Activated CD8-positive, alpha-beta T cell treated with anti-CD3 and anti-CD28 coated beads for 36 hours (primary cell): ENCODE results near the gene FAT2. TPM values are rescaled to one million over a fixed set of nuclear protein-coding genes. Genes with fewer than 3 reads are reported as not detected.

ENCODE experiments used
- ATAC-seq: fragments of 200-7000 bp; cut with Tn5 transposase; one replicate; pipeline ENCODE4 v1.10.0; 2021; ENCODE audit warnings: mild to moderate bottlenecking, moderate library complexity
- CTCF ChIA-PET: fragments of 350-600 bp; sonication (Branson Sonifier 250); formaldehyde crosslinking; loops from one replicate; lab custom pipeline; 2021; ENCODE audit warnings: antibody characterized with exemption; lab: Charles Lee
- POLR2A ChIA-PET: fragments of 350-600 bp; sonication (Branson Sonifier 250); formaldehyde crosslinking; loops from one replicate; lab custom pipeline; 2021; ENCODE audit warnings: antibody characterized with exemption; lab: Charles Lee
- DNase-seq: peaks from one replicate; pipeline ENCODE4 v3.0.0-alpha.2; 2020
- H3K27ac Mint-ChIP-seq: one replicate; pipeline ENCODE4 v1.8.0; 2021; ENCODE audit warnings: mild to moderate bottlenecking, mixed read lengths
- H3K27me3 Mint-ChIP-seq: one replicate; pipeline ENCODE4 v1.8.0; 2021; ENCODE audit warnings: mixed read lengths
- H3K36me3 Mint-ChIP-seq: one replicate; pipeline ENCODE4 v1.8.0; 2021; ENCODE audit warnings: low read depth, mixed read lengths
- H3K4me1 Mint-ChIP-seq: one replicate; pipeline ENCODE4 v1.8.0; 2021; ENCODE audit warnings: low read depth, mixed read lengths
- H3K4me3 Mint-ChIP-seq: one replicate; pipeline ENCODE4 v1.8.0; 2021; ENCODE audit warnings: mild to moderate bottlenecking, moderate library complexity, mixed read lengths
- H3K9me3 Mint-ChIP-seq: one replicate; pipeline ENCODE4 v1.8.0; 2021; ENCODE audit warnings: mixed read lengths
- intact Hi-C: fragments of 100-400 bp; cut with micrococcal nuclease; formaldehyde crosslinking; loops from one replicate; pipeline ENCODE4 v1.10.0; 2022
- total RNA-seq, 2 experiments: library from RNA; stranded (reverse); gene quantifications; one replicate each; pipeline ENCODE4 v1.2.3, GENCODE V29; 2021
- TF ChIP-seq, protein P1 (sequence below): fragments of 200-600 bp; IDR thresholded peaks from one replicate; pipeline ENCODE4 v1.8.0; 2022; ENCODE audit warnings: antibody characterized with exemption, mild to moderate bottlenecking

Gene FAT2
- total RNA-seq, 2 experiments from 2014 or later, result not detected

DNA sequence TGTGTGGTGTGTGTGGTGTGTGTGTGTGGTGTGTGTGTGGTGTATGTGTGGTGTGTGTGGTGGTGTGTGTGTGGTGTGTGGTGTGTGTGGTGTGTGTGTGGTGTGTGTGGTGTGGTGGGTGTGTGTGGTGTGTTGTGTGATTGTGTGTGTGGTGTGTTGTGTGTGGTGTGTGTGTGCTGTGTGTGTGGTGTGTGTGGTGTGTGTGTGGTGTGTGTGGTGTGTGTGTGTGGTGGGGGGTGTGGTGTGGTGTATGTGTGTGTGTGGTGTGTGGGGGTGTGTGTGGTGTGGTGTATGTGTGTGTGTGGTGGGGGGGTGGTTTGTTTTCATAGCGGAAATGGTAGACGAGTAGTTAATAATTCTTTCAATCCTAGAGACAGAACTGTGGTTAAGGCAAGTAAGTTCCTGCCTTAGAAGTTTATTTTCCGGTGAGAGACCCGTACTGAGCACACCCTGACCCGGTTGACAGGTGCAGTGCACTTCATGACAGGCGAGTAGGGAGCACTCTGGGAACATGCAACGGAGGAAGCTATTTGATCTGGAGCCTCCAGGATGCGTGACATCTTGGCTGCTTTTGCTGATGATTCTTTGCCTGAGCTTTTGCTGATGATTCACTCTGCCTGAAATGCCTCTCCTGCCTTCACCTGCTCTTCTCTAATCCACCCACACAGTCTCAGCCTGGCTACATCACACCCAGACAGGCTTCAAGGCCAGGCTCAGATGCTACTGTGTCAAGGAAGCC lies 21.7 kb upstream of the FAT2 start:
- peaks cover 39% of the 10 kb centered on the region for H3K4me1 Mint-ChIP-seq
- H3K36me3 Mint-ChIP-seq, result no peaks in the 10 kb centered on the region
- peak overlapping the region; percentile 11 for H3K4me3 Mint-ChIP-seq
- TF ChIP-seq, protein P1, sequence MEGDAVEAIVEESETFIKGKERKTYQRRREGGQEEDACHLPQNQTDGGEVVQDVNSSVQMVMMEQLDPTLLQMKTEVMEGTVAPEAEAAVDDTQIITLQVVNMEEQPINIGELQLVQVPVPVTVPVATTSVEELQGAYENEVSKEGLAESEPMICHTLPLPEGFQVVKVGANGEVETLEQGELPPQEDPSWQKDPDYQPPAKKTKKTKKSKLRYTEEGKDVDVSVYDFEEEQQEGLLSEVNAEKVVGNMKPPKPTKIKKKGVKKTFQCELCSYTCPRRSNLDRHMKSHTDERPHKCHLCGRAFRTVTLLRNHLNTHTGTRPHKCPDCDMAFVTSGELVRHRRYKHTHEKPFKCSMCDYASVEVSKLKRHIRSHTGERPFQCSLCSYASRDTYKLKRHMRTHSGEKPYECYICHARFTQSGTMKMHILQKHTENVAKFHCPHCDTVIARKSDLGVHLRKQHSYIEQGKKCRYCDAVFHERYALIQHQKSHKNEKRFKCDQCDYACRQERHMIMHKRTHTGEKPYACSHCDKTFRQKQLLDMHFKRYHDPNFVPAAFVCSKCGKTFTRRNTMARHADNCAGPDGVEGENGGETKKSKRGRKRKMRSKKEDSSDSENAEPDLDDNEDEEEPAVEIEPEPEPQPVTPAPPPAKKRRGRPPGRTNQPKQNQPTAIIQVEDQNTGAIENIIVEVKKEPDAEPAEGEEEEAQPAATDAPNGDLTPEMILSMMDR, result no peak
- ChIA-PET CTCF (interaction anchor here (1.7 kb wide), 1 partner anchor 39 kb away, joined by 7 read pairs; no protein-coding TSS in a partner anchor), POLR2A (interaction anchor here (0.7 kb wide), 1 partner anchor 37 kb away, joined by 3 read pairs; no protein-coding TSS in a partner anchor)
- H3K27ac Mint-ChIP-seq, result peak overlapping the region; percentile 83
- peak; percentile 77 for DNase-seq
- peak; percentile 85 for ATAC-seq
- no peaks in the 10 kb centered on the region for H3K27me3 Mint-ChIP-seq
- no peaks in the 10 kb centered on the region for H3K9me3 Mint-ChIP-seq
- intact Hi-C loops, result no loop called here

DNA sequence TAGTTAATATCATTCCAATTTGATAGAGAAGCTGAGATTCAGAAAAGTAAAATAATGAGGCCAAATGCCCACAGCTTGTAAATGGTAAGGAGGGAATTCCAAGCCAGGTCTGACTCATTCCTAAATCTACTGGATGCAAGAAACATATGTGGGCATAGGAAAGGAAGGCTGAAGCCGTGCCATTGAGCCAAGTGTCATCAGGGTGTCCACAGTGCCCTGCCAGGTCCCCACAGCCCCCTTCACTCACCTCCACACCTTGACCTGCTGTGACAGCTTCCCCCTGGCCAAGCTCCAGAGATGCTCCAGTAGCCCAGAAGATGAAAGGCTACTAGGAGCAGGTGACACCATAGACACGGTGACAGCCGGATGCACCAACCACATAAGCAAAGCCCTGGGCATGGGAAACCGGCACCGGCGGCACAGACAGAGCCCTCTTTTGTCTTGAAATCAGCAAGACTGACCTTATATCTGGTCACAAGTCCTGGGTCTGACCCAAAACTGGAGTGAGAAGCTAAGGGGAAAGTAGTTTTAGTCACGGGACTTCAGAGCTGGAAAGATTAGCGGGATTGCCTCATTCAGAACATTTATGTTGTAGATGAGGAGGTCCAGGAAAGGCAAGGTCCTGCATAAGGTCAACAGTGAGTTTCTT lies 20.1 kb upstream of the FAT2 start:
- intact Hi-C loops, result no loop called here
- ChIA-PET POLR2A (interaction anchor here (1.1 kb wide), 1 partner anchor 12 kb away, joined by 3 read pairs; no protein-coding TSS in a partner anchor), CTCF (interaction anchor here (0.9 to 1.4 kb wide), 3 partner anchors 41 to 47 kb away, joined by 3 to 8 read pairs (median 3); no protein-coding TSS in a partner anchor)
- Mint-ChIP-seq H3K27ac (no peak overlapping the region), H3K4me3 (no peak overlapping the region), H3K9me3 (no peaks in the 10 kb centered on the region), H3K36me3 (no peaks in the 10 kb centered on the region), H3K27me3 (no peaks in the 10 kb centered on the region), H3K4me1 (peaks cover 39% of the 10 kb centered on the region)
- TF ChIP-seq, protein P1, result no peak
- no peak for ATAC-seq
- no peak for DNase-seq

DNA sequence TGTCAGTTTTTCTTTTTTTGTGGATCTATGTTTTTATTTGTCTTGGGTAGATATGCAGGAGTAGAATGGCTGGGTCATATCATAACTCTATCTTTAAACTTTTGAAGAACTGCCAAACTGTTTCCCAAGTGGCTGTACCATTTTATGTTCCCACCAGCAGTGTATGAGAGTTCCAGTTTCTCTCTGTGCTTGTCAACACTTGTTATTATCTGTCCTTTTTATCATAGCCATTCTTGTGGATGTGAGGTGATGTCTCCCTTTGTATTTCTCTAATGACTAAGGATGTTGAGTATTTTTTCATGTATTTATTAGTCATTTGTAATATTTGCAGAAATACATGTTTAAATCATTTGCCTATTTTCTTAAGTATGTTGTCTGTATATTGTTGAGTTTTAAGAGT lies 17.4 kb upstream of the FAT2 start:
- ChIA-PET CTCF (no interaction called here), POLR2A (no interaction called here)
- no peak for ATAC-seq
- intact Hi-C loops, result no loop called here
- Mint-ChIP-seq H3K27ac (no peak overlapping the region), H3K36me3 (no peaks in the 10 kb centered on the region), H3K4me3 (no peak overlapping the region), H3K27me3 (no peaks in the 10 kb centered on the region), H3K9me3 (no peaks in the 10 kb centered on the region), H3K4me1 (peaks cover 16% of the 10 kb centered on the region)
- TF ChIP-seq, protein P1, result no peak
- no peak for DNase-seq

DNA sequence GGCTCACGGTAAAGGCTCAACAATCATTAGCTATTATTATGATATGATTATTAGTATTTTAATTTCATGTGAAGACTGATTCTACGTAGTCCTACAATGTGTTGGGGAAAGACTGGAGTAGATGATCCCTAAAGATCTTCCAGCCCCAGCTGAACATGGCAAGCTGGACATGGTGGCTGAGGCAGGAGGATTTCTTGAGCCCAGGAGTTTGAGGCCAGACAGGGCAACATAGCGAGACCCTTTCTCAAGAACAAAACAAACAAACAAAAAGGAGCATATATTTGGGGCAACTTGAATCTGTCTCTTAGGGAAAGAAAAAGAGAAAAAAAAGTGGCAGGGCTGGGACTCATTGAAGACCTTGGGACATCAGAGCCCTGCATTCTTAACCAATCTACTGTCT lies 16.2 kb upstream of the FAT2 start:
- H3K36me3 Mint-ChIP-seq, result no peaks in the 10 kb centered on the region
- ChIA-PET POLR2A (no interaction called here), CTCF (no interaction called here)
- intact Hi-C loops, result no loop called here
- no peak overlapping the region for H3K27ac Mint-ChIP-seq
- DNase-seq (no peak), ATAC-seq (no peak)
- peaks cover 3% of the 10 kb centered on the region for H3K4me1 Mint-ChIP-seq
- TF ChIP-seq, protein P1, result no peak
- no peaks in the 10 kb centered on the region for H3K9me3 Mint-ChIP-seq
- H3K27me3 Mint-ChIP-seq, result no peaks in the 10 kb centered on the region
- H3K4me3 Mint-ChIP-seq, result no peak overlapping the region

DNA sequence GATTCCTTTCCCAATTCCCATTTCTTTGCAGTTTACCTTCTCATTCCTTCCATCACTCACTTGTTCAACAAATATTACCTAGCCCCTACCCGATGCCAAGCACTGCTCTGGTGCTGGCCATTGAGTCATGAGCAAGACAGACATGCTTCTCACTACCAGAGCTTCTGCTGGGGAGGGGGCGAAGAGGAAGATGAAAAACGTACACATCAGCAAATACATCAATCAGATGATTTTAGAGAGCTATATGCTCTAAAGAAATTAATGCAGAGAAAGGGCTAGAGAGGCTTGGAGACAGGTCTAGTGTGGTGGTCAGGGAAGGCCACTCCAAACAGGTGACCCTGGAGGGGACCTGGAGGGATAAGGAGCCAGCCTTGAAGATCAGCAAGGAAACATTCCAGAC lies 14.4 kb upstream of the FAT2 start:
- ChIA-PET POLR2A (interaction anchor here (1.3 kb wide), 1 partner anchor 19 kb away, joined by 3 read pairs; no protein-coding TSS in a partner anchor), CTCF (interaction anchor here (1.1 kb wide), 1 partner anchor 47 kb away, joined by 7 read pairs; no protein-coding TSS in a partner anchor)
- no peak overlapping the region for H3K4me3 Mint-ChIP-seq
- no peaks in the 10 kb centered on the region for H3K27me3 Mint-ChIP-seq
- no peaks in the 10 kb centered on the region for H3K36me3 Mint-ChIP-seq
- DNase-seq (no peak), ATAC-seq (no peak)
- H3K27ac Mint-ChIP-seq, result no peak overlapping the region
- no peaks in the 10 kb centered on the region for H3K9me3 Mint-ChIP-seq
- TF ChIP-seq, protein P1, result no peak
- H3K4me1 Mint-ChIP-seq, result no peaks in the 10 kb centered on the region
- intact Hi-C loops, result no loop called here
